Loucy (cell line): ENCODE data around the gene PEMT.

ENCODE experiments used
- CTCF ChIP-seq: fragments of 200-600 bp; sonication (generic); conservative IDR thresholded peaks from 2 replicates; pipeline ENCODE4 v1.5.1; 2014; ENCODE audit warnings: mild to moderate bottlenecking, antibody characterized with exemption, low read length
- EZH2phosphoT487 ChIP-seq: fragments of 200-600 bp; IDR thresholded peaks from 2 replicates; pipeline ENCODE4 v1.6.1; 2018; ENCODE audit warnings: antibody characterized with exemption, mild to moderate bottlenecking, moderate library complexity, borderline replicate concordance

GRCh38 chr17:17502741-17503565, 88.6 kb downstream of the PEMT start:
- no peak for TF ChIP-seq CTCF
- TF ChIP-seq EZH2phosphoT487 = no peak
